ENCODE measurements around the gene HSD17B7. TPM values are rescaled to one million over a fixed set of nuclear protein-coding genes. Genes with fewer than 3 reads are reported as not detected.
A peak's percentile ranks its signal among the peaks of the same experiment; 100 is the strongest.
"Not testable (repeated sequence)": the region's sequence is repeated elsewhere in the genome, so short reads cannot be mapped to it uniquely, and the experiment has no call there.

The HSD17B7 gene
- 10 to 100 TPM; 10.2 to 35.4 (median 22.9) TPM for total RNA-seq

- peak in 1 of 3 donors; percentile 47 for TF ChIP-seq POLR2AphosphoS5 (IDR thresholded peaks at IDR 0.05)
- H3K36me3 ChIP-seq; H3K27me3 ChIP-seq; H3K9me3 ChIP-seq; intact Hi-C loops (cut with DNase I; ENCODE audit: low total_unique reads); H3K4me1 ChIP-seq: not testable (repeated sequence)
- Histone ChIP-seq H3K27ac (peak within 1 kb of the TSS; percentile 89 to 95), H3K4me3 (peak within 1 kb of the TSS; percentile 43 to 69 (median 52))
- DNase-seq (ENCODE audit: low spot score in 2 of 2), result peak; percentile 61 to 78
Measured at GRCh38 chr1:162790303-162790984, at the start of gene HSD17B7. Gene HSD17B7 (plus strand): TSS chr1:162790702. CDS start chr1:162790801, 99 bp downstream.

- H3K36me3 ChIP-seq, result no peaks in the 10 kb centered on the region
- H3K4me1 ChIP-seq, result no peaks in the 10 kb centered on the region
- no peaks in the 10 kb centered on the region for H3K27me3 ChIP-seq
- no peaks in the 10 kb centered on the region for H3K9me3 ChIP-seq
- H3K27ac ChIP-seq, result no peak overlapping the region
- intact Hi-C loops (cut with DNase I; ENCODE audit: low total_unique reads), result no loop called here
- no peak for DNase-seq (ENCODE audit: low spot score in 2 of 2)
- no peak overlapping the region for H3K4me3 ChIP-seq
- TF ChIP-seq CTCF (IDR thresholded peaks at IDR 0.05) (no peak), POLR2AphosphoS5 (IDR thresholded peaks at IDR 0.05) (no peak), POLR2A (IDR thresholded peaks at IDR 0.05) (no peak)
Measured at GRCh38 chr1:162740755-162741154, 49.7 kb upstream of the HSD17B7 start.

- no peak for DNase-seq (ENCODE audit: low spot score in 2 of 2)
- Histone ChIP-seq H3K27me3 (no peaks in the 10 kb centered on the region), H3K9me3 (no peaks in the 10 kb centered on the region), H3K36me3 (no peaks in the 10 kb centered on the region), H3K4me1 (no peaks in the 10 kb centered on the region), H3K4me3 (no peak overlapping the region), H3K27ac (no peak overlapping the region)
- TF ChIP-seq CTCF (IDR thresholded peaks at IDR 0.05), result no peak
- no peak for TF ChIP-seq POLR2A (IDR thresholded peaks at IDR 0.05)
- TF ChIP-seq POLR2AphosphoS5 (IDR thresholded peaks at IDR 0.05), result no peak
- intact Hi-C loops (cut with DNase I; ENCODE audit: low total_unique reads), result no loop called here
Measured at GRCh38 chr1:162741574-162741973, 48.9 kb upstream of the HSD17B7 start.

GRCh38 chr1:162746264-162746942 lies 44.1 kb upstream of the HSD17B7 start:
- H3K4me1 ChIP-seq; H3K27me3 ChIP-seq; H3K9me3 ChIP-seq; DNase-seq (ENCODE audit: low spot score in 2 of 2); intact Hi-C loops (cut with DNase I; ENCODE audit: low total_unique reads); H3K27ac ChIP-seq; H3K4me3 ChIP-seq; H3K36me3 ChIP-seq: not testable (repeated sequence)

- peak in 1 of 2 donors; percentile 64 for DNase-seq (ENCODE audit: low spot score in 2 of 2)
- intact Hi-C loops (cut with DNase I; ENCODE audit: low total_unique reads), result no loop called here
- no peak overlapping the region for H3K4me3 ChIP-seq
- no peaks in the 10 kb centered on the region for H3K4me1 ChIP-seq
- no peaks in the 10 kb centered on the region for H3K36me3 ChIP-seq
- H3K27me3 ChIP-seq, result no peaks in the 10 kb centered on the region
- peak overlapping the region in 1 of 2 donors; percentile 9 for H3K27ac ChIP-seq
- no peaks in the 10 kb centered on the region for H3K9me3 ChIP-seq
- TF ChIP-seq POLR2AphosphoS5 (IDR thresholded peaks at IDR 0.05) (peak in 1 of 3 donors; percentile 11), CTCF (IDR thresholded peaks at IDR 0.05) (peak in 1 of 3 donors; percentile 20), POLR2A (IDR thresholded peaks at IDR 0.05) (no peak)
Measured at GRCh38 chr1:162753001-162753658, 37.4 kb upstream of the HSD17B7 start.
